HG03095 (cell line): ENCODE measurements around the gene RASAL2.

Experiments
- ATAC-seq: cut with Tn5 transposase; IDR thresholded peaks from one replicate; pipeline ENCODE4 v1.9.1; 2021; ENCODE audit warnings: moderate library complexity; ENCODE audit not compliant: unreplicated experiment

RASAL2 gene

GRCh38 chr1:178418284-178418955 is 324.5 kb downstream of the RASAL2 start:
- ATAC-seq, result no peak

GRCh38 chr1:178434360-178434759 is 340.5 kb downstream of the RASAL2 start:
- no peak for ATAC-seq

GRCh38 chr1:178434899-178435435 is 341.1 kb downstream of the RASAL2 start:
- no peak for ATAC-seq

- ATAC-seq, result no peak
Measured at GRCh38 chr1:178436899-178437298, 343.0 kb downstream of the RASAL2 start.

- ATAC-seq, result no peak
Measured at GRCh38 chr1:178438432-178438831, 344.5 kb downstream of the RASAL2 start.

GRCh38 chr1:178442925-178443324 is 349.0 kb downstream of the RASAL2 start:
- no peak for ATAC-seq

GRCh38 chr1:178450871-178451270 is 357.0 kb downstream of the RASAL2 start:
- ATAC-seq, result no peak

GRCh38 chr1:178451529-178451928 is 357.6 kb downstream of the RASAL2 start:
- no peak for ATAC-seq

- no peak for ATAC-seq
Measured at GRCh38 chr1:178452013-178452412, 358.1 kb downstream of the RASAL2 start.

GRCh38 chr1:178456472-178456871 is 362.6 kb downstream of the RASAL2 start:
- ATAC-seq, result no peak

GRCh38 chr1:178457651-178458050 is 363.7 kb downstream of the RASAL2 start:
- no peak for ATAC-seq

- no peak for ATAC-seq
Measured at GRCh38 chr1:178458203-178458602, 364.3 kb downstream of the RASAL2 start.

- ATAC-seq, result no peak
Measured at GRCh38 chr1:178461104-178461503, 367.2 kb downstream of the RASAL2 start.

- no peak for ATAC-seq
Measured at GRCh38 chr1:178461701-178462100, 367.8 kb downstream of the RASAL2 start.

- no peak for ATAC-seq
Measured at GRCh38 chr1:178464141-178464540, 370.2 kb downstream of the RASAL2 start.

GRCh38 chr1:178464566-178464965 is 370.7 kb downstream of the RASAL2 start:
- no peak for ATAC-seq

GRCh38 chr1:178465011-178465410 is 371.1 kb downstream of the RASAL2 start:
- no peak for ATAC-seq

- ATAC-seq, result no peak
Measured at GRCh38 chr1:178467837-178468236, 373.9 kb downstream of the RASAL2 start.

GRCh38 chr1:178470411-178470960 is 376.6 kb downstream of the RASAL2 start:
- no peak for ATAC-seq

- no peak for ATAC-seq
Measured at GRCh38 chr1:178472531-178472930, 378.6 kb downstream of the RASAL2 start.

GRCh38 chr1:178477373-178477772 is 383.5 kb downstream of the RASAL2 start:
- ATAC-seq, result no peak

- ATAC-seq, result no peak
Measured at GRCh38 chr1:178477841-178478240, 383.9 kb downstream of the RASAL2 start.
